ENCODE data around the gene CEACAM7.

The CEACAM7 gene

GRCh38 chr19:41702171-41702651, 14.1 kb upstream of the CEACAM7 start:
- DNase-seq (ENCODE audit: low read depth) = no peak
- no peak overlapping the region for H3K4me3 ChIP-seq (ENCODE audit: low read depth, low read length)
- no peak for TF ChIP-seq CTCF (IDR thresholded peaks at IDR 0.05; ENCODE audit: low read depth, low read length)

- peak; percentile 39 for DNase-seq (ENCODE audit: low read depth)
- no peak for TF ChIP-seq MYC (IDR thresholded peaks at IDR 0.05; ENCODE audit: low read depth, low read length)
- TF ChIP-seq MAX (IDR thresholded peaks at IDR 0.05; ENCODE audit: low read depth, low read length) = no peak
- peak; percentile 60 for TF ChIP-seq CTCF (IDR thresholded peaks at IDR 0.05; ENCODE audit: low read depth, low read length)
- TF ChIP-seq POLR2A (IDR thresholded peaks at IDR 0.05; ENCODE audit: extremely low read depth, insufficient read length) = no peak
- no peak overlapping the region for H3K4me3 ChIP-seq (ENCODE audit: low read depth, low read length)
These were observed 13.5 kb upstream of the CEACAM7 start for GRCh38 chr19:41701401-41702075.

GRCh38 chr19:41700381-41701195, 12.5 kb upstream of the CEACAM7 start:
- no peak for TF ChIP-seq MAX (IDR thresholded peaks at IDR 0.05; ENCODE audit: low read depth, low read length)
- no peak for TF ChIP-seq POLR2A (IDR thresholded peaks at IDR 0.05; ENCODE audit: extremely low read depth, insufficient read length)
- no peak for TF ChIP-seq MYC (IDR thresholded peaks at IDR 0.05; ENCODE audit: low read depth, low read length)
- no peak for TF ChIP-seq CTCF (IDR thresholded peaks at IDR 0.05; ENCODE audit: low read depth, low read length)
- no peak overlapping the region for H3K4me3 ChIP-seq (ENCODE audit: low read depth, low read length)
- no peak for DNase-seq (ENCODE audit: low read depth)

- H3K4me3 ChIP-seq (ENCODE audit: low read depth, low read length) = no peak overlapping the region
- no peak for DNase-seq (ENCODE audit: low read depth)
- TF ChIP-seq POLR2A (IDR thresholded peaks at IDR 0.05; ENCODE audit: extremely low read depth, insufficient read length) (no peak), CTCF (IDR thresholded peaks at IDR 0.05; ENCODE audit: low read depth, low read length) (no peak), MYC (IDR thresholded peaks at IDR 0.05; ENCODE audit: low read depth, low read length) (no peak), MAX (IDR thresholded peaks at IDR 0.05; ENCODE audit: low read depth, low read length) (no peak)
These were observed 11.9 kb upstream of the CEACAM7 start for GRCh38 chr19:41699968-41700323.

- no peak for TF ChIP-seq CTCF (IDR thresholded peaks at IDR 0.05; ENCODE audit: low read depth, low read length)
- no peak for TF ChIP-seq MYC (IDR thresholded peaks at IDR 0.05; ENCODE audit: low read depth, low read length)
- TF ChIP-seq POLR2A (IDR thresholded peaks at IDR 0.05; ENCODE audit: extremely low read depth, insufficient read length) = no peak
- TF ChIP-seq MAX (IDR thresholded peaks at IDR 0.05; ENCODE audit: low read depth, low read length) = no peak
- no peak for DNase-seq (ENCODE audit: low read depth)
- H3K4me3 ChIP-seq (ENCODE audit: low read depth, low read length) = no peak overlapping the region
These were observed 11.3 kb upstream of the CEACAM7 start for GRCh38 chr19:41699231-41699967.

Data from NB4 (cell line).